Endothelial cell of umbilical vein (primary cell): ENCODE data around the gene NLE1. TPM values are rescaled to one million over a fixed set of nuclear protein-coding genes. Genes with fewer than 3 reads are reported as not detected.

Source experiments
- BruUV-seq: library from RNA; stranded (reverse); fragments of 400-500 nt; replicated peaks from 2 replicates; lab custom pipeline; 2021; lab: Mats Ljungman, UMichigan
- CTCF ChIA-PET: fragments of 300-600, 350-600 bp; sonication (Branson Sonifier 250); formaldehyde crosslinking; loops from one replicate; lab custom pipeline; 2021; ENCODE audit warnings: antibody characterized with exemption, inconsistent platforms; lab: Charles Lee
- POLR2A ChIA-PET: fragments of 300-600, 350-600 bp; sonication (Branson Sonifier 250); formaldehyde crosslinking; loops from one replicate; lab custom pipeline; 2021; ENCODE audit warnings: antibody characterized with exemption, inconsistent platforms; lab: Charles Lee
- DNase-seq: peaks from one replicate; pipeline ENCODE4 v3.0.0-alpha.2; 2011; ENCODE audit warnings: low read depth, low spot score
- FAIRE-seq: peaks from 2 replicates; lab custom pipeline; 2011; peaks lifted over from hg19 to GRCh38; lab: Jason Lieb, UNC
- H2AFZ ChIP-seq: 2 replicates; pipeline ENCODE4 v1.6.0; 2012; ENCODE audit warnings: low read depth, low read length, control low read depth, inconsistent platforms
- H3K27ac ChIP-seq: 2 replicates; pipeline ENCODE4 v1.5.1; 2011; ENCODE audit warnings: low read depth, mild to moderate bottlenecking, control low read depth, low read length, moderate library complexity; ENCODE audit not compliant: insufficient read depth
- H3K27me3 ChIP-seq, 2 experiments: 2 replicates each; pipeline versions ENCODE4 v1.6.0 to v1.6.1; 2011; ENCODE audit warnings: low read length in 2 of 2, mixed read lengths in 1 of 2; ENCODE audit not compliant: control insufficient read depth in 2 of 2, insufficient read depth in 2 of 2
- H3K36me3 ChIP-seq, 2 experiments: 2 replicates in 1 of 2; 3 replicates in 1 of 2; pipeline ENCODE4 v1.5.1; 2011; ENCODE audit warnings: low read length in 2 of 2, mild to moderate bottlenecking in 1 of 2, moderate library complexity in 1 of 2; ENCODE audit not compliant: control insufficient read depth in 2 of 2, insufficient read depth in 2 of 2; ENCODE audit errors: extremely low read depth in 1 of 2
- H3K4me1 ChIP-seq: 3 replicates; pipeline ENCODE4 v1.5.1; 2011; ENCODE audit warnings: mild to moderate bottlenecking, low read length; ENCODE audit not compliant: control insufficient read depth, insufficient read depth; ENCODE audit errors: extremely low read depth
- H3K4me2 ChIP-seq: 2 replicates; pipeline ENCODE4 v1.6.1; 2011; ENCODE audit warnings: low read length, control low read depth, mixed read lengths; ENCODE audit not compliant: insufficient read depth
- H3K4me3 ChIP-seq, 3 experiments: fragments of 200-600 bp in 1 of 3; sonication (generic), shearing (Covaris generic) in 1 of 3; replicated peaks in 1 of 3; 2 replicates each; pipeline ENCODE4 v1.5.1; 2011 to 2016; ENCODE audit warnings: control low read depth in 3 of 3, low read length in 3 of 3, mild to moderate bottlenecking in 2 of 3, inconsistent platforms in 1 of 3, low read depth in 1 of 3, moderate library complexity in 1 of 3; ENCODE audit not compliant: insufficient read depth in 1 of 3
- H3K79me2 ChIP-seq: 2 replicates; pipeline ENCODE4 v1.6.0; 2012; ENCODE audit warnings: low read length, inconsistent platforms; ENCODE audit not compliant: control insufficient read depth, insufficient read depth
- H3K9ac ChIP-seq: replicated peaks from 2 replicates; pipeline ENCODE3; 2011; ENCODE audit warnings: low read length, control low read depth; ENCODE audit not compliant: insufficient read depth; ENCODE audit errors: extremely low read depth
- H3K9me1 ChIP-seq: replicated peaks from 3 replicates; pipeline ENCODE4 v1.6.0; 2011; ENCODE audit warnings: mild to moderate bottlenecking, low read length; ENCODE audit not compliant: control insufficient read depth, insufficient read depth; ENCODE audit errors: extremely low read depth
- H3K9me3 ChIP-seq: replicated peaks from 2 replicates; pipeline ENCODE4 v1.5.1; 2012; ENCODE audit warnings: low read length, inconsistent platforms; ENCODE audit not compliant: control insufficient read depth, insufficient read depth
- H4K20me1 ChIP-seq: replicated peaks from 2 replicates; pipeline ENCODE3; 2011; ENCODE audit warnings: mild to moderate bottlenecking, low read length; ENCODE audit not compliant: control insufficient read depth, insufficient read depth; ENCODE audit errors: extremely low read depth
- EZH2 ChIP-seq: IDR thresholded peaks from 2 replicates; pipeline ENCODE4 v1.6.1; 2012; ENCODE audit warnings: borderline replicate concordance, low read depth, mild to moderate bottlenecking, moderate library complexity, low read length, inconsistent platforms; ENCODE audit not compliant: severe bottlenecking
- FOS ChIP-seq: IDR thresholded peaks from 2 replicates; pipeline ENCODE4 v1.6.1; 2011; ENCODE audit warnings: mild to moderate bottlenecking, low read length, moderate library complexity, borderline replicate concordance; ENCODE audit not compliant: insufficient read depth
- GATA2 ChIP-seq: IDR thresholded peaks from 2 replicates; pipeline ENCODE4 v1.7.0; 2011; ENCODE audit warnings: low read depth, mild to moderate bottlenecking, moderate library complexity, mixed read lengths, low read length; ENCODE audit not compliant: insufficient read length, insufficient read depth
- JUN ChIP-seq: IDR thresholded peaks from 2 replicates; pipeline ENCODE4 v1.6.1; 2011; ENCODE audit warnings: borderline replicate concordance, low read depth; ENCODE audit not compliant: insufficient read length, insufficient read depth
- MYC ChIP-seq: IDR thresholded peaks from one replicate; pipeline ENCODE4 v1.6.1; 2011; ENCODE audit warnings: mild to moderate bottlenecking, low read depth, low read length
- POLR2A ChIP-seq: IDR thresholded peaks from 2 replicates; pipeline ENCODE4 v1.6.1; 2012; ENCODE audit warnings: low read depth, mild to moderate bottlenecking, control low read depth, low read length
- POLR2AphosphoS5 ChIP-seq: IDR thresholded peaks from 2 replicates; pipeline ENCODE4 v1.6.1; 2012; ENCODE audit warnings: low read depth, mild to moderate bottlenecking, control low read depth, low read length, moderate library complexity; ENCODE audit not compliant: insufficient read depth
- dilution Hi-C: fragments of 300-500 bp; cut with MboI; formaldehyde crosslinking; loops from one replicate; pipeline ENCODE4 v1.15.0; 2019; ENCODE audit warnings: low sequenced_read_pairs; ENCODE audit not compliant: extremely low pct_ligation_motif_present
- intact Hi-C: fragments of 100-400 bp; cut with micrococcal nuclease; formaldehyde crosslinking; loops from one replicate; pipeline ENCODE4 v1.10.0; 2022
- polyA plus RNA-seq, 4 experiments: library from polyadenylated mRNA; depleted of rRNA in 3 of 4; stranded (reverse) in 3 of 4; unstranded in 1 of 4; fragments of >200 nt; gene quantifications; 2 replicates each; pipeline versions ENCODE4 v1.2.1 to v1.2.3, GENCODE V29; 2011 to 2012; ENCODE audit warnings: missing spikeins in 1 of 4
- total RNA-seq: library from RNA; stranded (reverse); gene quantifications from 2 replicates; pipeline ENCODE4 v1.2.3, GENCODE V29; 2021
- TF ChIP-seq, protein P1 (sequence below), 2 donors: IDR thresholded peaks; 1 replicate in 1 of 2; 2 replicates in 1 of 2; pipeline ENCODE4 v1.5.1; 2011; ENCODE audit warnings: low read length in 2 of 2, mild to moderate bottlenecking in 2 of 2, moderate library complexity in 2 of 2, control low read depth in 1 of 2, inconsistent platforms in 1 of 2, low read depth in 1 of 2; ENCODE audit not compliant: insufficient read depth in 1 of 2; ENCODE audit errors: extremely low read depth in 1 of 2
- TF ChIP-seq, protein P2 (sequence below): IDR thresholded peaks from 2 replicates; pipeline ENCODE4 v1.6.1; 2011; ENCODE audit not compliant: insufficient read depth, insufficient read length

Gene NLE1
- total and polyA plus RNA-seq, 2 donors (not counting 3 experiments of a cell fraction or from before 2014, with no cell fraction given), result 19.1 to 22.8 TPM

DNA sequence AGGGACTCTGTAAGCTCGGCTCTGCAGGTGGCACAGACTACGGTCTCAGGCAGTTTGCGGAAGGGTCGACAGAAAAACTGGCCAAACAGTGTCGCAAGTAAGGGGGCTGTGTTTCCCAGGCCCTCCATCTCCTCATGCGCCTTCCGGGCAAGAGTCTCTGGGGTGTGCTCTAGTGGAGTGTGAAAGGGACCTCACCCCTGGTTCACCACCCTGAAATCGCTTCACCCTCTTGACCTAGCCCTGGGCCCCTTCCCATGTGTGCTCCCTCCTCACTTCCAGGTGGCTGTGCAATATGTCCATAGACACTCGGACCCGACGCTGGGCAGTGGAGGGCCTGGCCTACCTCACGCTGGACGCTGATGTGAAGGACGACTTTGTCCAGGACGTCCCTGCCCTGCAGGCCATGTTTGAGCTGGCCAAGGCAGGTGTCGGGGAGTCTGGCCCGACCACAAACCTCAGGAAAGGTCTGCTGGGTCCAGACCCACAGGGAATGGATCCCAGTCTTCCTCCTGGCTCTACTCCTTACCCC, 27.8 kb upstream of the NLE1 start:
- intact Hi-C loops, result loop anchor here (5.0 to 10.0 kb wide), 2 partner anchors 72 to 265 kb away; partner anchors contain the start of genes SLFN12 and SLFN5
- DNase-seq (no peak), FAIRE-seq (no peak)
- H3K4me1 ChIP-seq, result no peaks in the 10 kb centered on the region
- dilution Hi-C loops, result no loop called here
- no peak overlapping the region for H3K4me2 ChIP-seq
- no peak overlapping the region for H3K27ac ChIP-seq
- ChIA-PET POLR2A (interaction anchor here (0.6 kb wide), 1 partner anchor 639 kb away, joined by 3 read pairs; the partner anchor contains the start of gene TAF15), CTCF (interaction anchor here (0.6 to 5.9 kb wide), 9 partner anchors 11 to 577 kb away, joined by 3 to 186 read pairs (median 6); partner anchors contain the start of genes SLFN12L and SLFN5)
- no peaks in the 10 kb centered on the region for H3K36me3 ChIP-seq
- H3K4me3 ChIP-seq, result no peak overlapping the region
- H2AFZ ChIP-seq, result no peak overlapping the region
- no TSS peak for BruUV-seq
- TF ChIP-seq MYC, result no peak
- TF ChIP-seq, protein P1, sequence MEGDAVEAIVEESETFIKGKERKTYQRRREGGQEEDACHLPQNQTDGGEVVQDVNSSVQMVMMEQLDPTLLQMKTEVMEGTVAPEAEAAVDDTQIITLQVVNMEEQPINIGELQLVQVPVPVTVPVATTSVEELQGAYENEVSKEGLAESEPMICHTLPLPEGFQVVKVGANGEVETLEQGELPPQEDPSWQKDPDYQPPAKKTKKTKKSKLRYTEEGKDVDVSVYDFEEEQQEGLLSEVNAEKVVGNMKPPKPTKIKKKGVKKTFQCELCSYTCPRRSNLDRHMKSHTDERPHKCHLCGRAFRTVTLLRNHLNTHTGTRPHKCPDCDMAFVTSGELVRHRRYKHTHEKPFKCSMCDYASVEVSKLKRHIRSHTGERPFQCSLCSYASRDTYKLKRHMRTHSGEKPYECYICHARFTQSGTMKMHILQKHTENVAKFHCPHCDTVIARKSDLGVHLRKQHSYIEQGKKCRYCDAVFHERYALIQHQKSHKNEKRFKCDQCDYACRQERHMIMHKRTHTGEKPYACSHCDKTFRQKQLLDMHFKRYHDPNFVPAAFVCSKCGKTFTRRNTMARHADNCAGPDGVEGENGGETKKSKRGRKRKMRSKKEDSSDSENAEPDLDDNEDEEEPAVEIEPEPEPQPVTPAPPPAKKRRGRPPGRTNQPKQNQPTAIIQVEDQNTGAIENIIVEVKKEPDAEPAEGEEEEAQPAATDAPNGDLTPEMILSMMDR (IDR thresholded peaks at IDR 0.05; ENCODE audit: extremely low read depth in 1 of 2, insufficient read depth in 1 of 2, low read depth in 1 of 2, low read length in 2 of 2), result no peak
- TF ChIP-seq POLR2A, result no peak
- TF ChIP-seq GATA2, result no peak
- TF ChIP-seq EZH2, result no peak
- TF ChIP-seq, protein P2, sequence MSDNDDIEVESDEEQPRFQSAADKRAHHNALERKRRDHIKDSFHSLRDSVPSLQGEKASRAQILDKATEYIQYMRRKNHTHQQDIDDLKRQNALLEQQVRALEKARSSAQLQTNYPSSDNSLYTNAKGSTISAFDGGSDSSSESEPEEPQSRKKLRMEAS, result no peak
- TF ChIP-seq FOS, result no peak
- no peak for TF ChIP-seq JUN
- no peak for TF ChIP-seq POLR2AphosphoS5
- no peaks in the 10 kb centered on the region for H3K27me3 ChIP-seq
- no peaks in the 10 kb centered on the region for H3K9me1 ChIP-seq
- no peaks in the 10 kb centered on the region for H3K9me3 ChIP-seq
- H3K9ac ChIP-seq, result no peak overlapping the region
- H3K79me2 ChIP-seq, result no peaks in the 10 kb centered on the region
- no peaks in the 10 kb centered on the region for H4K20me1 ChIP-seq
